DND-41 (cell line): Measurements from ENCODE around the gene PNN.
A peak's percentile ranks its signal among the peaks of the same experiment; 100 is the strongest.
"Not testable (repeated sequence)": the region's sequence is repeated elsewhere in the genome, so short reads cannot be mapped to it uniquely, and the experiment has no call there.

Source experiments
- ATAC-seq: fragments of 200-7000 bp; cut with Tn5 transposase; 3 replicates; pipeline ENCODE4 v1.9.1; 2021; ENCODE audit warnings: low read depth; ENCODE audit not compliant: insufficient read depth
- DNase-seq: peaks from one replicate; pipeline ENCODE4 v3.0.0-alpha.2; 2020
- H2AFZ ChIP-seq: 2 replicates; pipeline ENCODE4 v1.6.0; 2012; ENCODE audit warnings: low read depth, low read length
- H3K27ac ChIP-seq: 2 replicates; pipeline ENCODE4 v1.5.1; 2012; ENCODE audit warnings: low read length, inconsistent platforms
- H3K27me3 ChIP-seq: fragments of 200-600 bp; sonication (generic); 2 replicates; pipeline ENCODE4 v1.6.0; 2012; ENCODE audit warnings: low read length, mild to moderate bottlenecking, inconsistent platforms; ENCODE audit not compliant: insufficient read depth, poor library complexity
- H3K36me3 ChIP-seq: 2 replicates; pipeline ENCODE4 v1.5.1; 2012; ENCODE audit warnings: low read length, inconsistent platforms; ENCODE audit not compliant: insufficient read depth
- H3K4me1 ChIP-seq: 2 replicates; pipeline ENCODE4 v1.5.1; 2012; ENCODE audit warnings: mild to moderate bottlenecking, low read length; ENCODE audit not compliant: insufficient read depth
- H3K4me2 ChIP-seq: 2 replicates; pipeline ENCODE4 v1.6.0; 2012; ENCODE audit warnings: mild to moderate bottlenecking, moderate library complexity, low read length, inconsistent platforms; ENCODE audit not compliant: insufficient read depth
- H3K4me3 ChIP-seq, 2 experiments: fragments of 200-600 bp in 1 of 2; shearing (Covaris generic) in 1 of 2; 2 replicates each; pipeline ENCODE4 v1.5.1; 2012 to 2016; ENCODE audit warnings: inconsistent platforms in 2 of 2, low read length in 2 of 2, mild to moderate bottlenecking in 2 of 2, low read depth in 1 of 2, moderate library complexity in 1 of 2
- H3K79me2 ChIP-seq: 2 replicates; pipeline ENCODE4 v1.6.0; 2012; ENCODE audit warnings: low read length, inconsistent platforms; ENCODE audit not compliant: insufficient read depth
- H3K9ac ChIP-seq: 2 replicates; pipeline ENCODE4 v1.6.0; 2012; ENCODE audit warnings: low read depth, mild to moderate bottlenecking, inconsistent platforms, low read length, moderate library complexity
- H3K9me3 ChIP-seq: 2 replicates; pipeline ENCODE4 v1.5.1; 2012; ENCODE audit warnings: low read length, moderate library complexity, mild to moderate bottlenecking, inconsistent platforms; ENCODE audit not compliant: insufficient read depth, severe bottlenecking
- H4K20me1 ChIP-seq: 2 replicates; pipeline ENCODE4 v1.6.0; 2012; ENCODE audit warnings: low read length; ENCODE audit not compliant: insufficient read depth
- EZH2 ChIP-seq: IDR thresholded peaks from 3 replicates; pipeline ENCODE4 v1.6.1; 2012; ENCODE audit warnings: borderline replicate concordance, low read depth, mild to moderate bottlenecking, moderate library complexity, low read length, inconsistent platforms; ENCODE audit not compliant: severe bottlenecking
- TF ChIP-seq, protein P1 (sequence below): IDR thresholded peaks from 2 replicates; pipeline ENCODE4 v1.5.1; 2012; ENCODE audit warnings: borderline replicate concordance, low read length, moderate library complexity, mild to moderate bottlenecking; ENCODE audit not compliant: poor library complexity, severe bottlenecking; ENCODE audit errors: extremely low read depth

The PNN gene

DNA sequence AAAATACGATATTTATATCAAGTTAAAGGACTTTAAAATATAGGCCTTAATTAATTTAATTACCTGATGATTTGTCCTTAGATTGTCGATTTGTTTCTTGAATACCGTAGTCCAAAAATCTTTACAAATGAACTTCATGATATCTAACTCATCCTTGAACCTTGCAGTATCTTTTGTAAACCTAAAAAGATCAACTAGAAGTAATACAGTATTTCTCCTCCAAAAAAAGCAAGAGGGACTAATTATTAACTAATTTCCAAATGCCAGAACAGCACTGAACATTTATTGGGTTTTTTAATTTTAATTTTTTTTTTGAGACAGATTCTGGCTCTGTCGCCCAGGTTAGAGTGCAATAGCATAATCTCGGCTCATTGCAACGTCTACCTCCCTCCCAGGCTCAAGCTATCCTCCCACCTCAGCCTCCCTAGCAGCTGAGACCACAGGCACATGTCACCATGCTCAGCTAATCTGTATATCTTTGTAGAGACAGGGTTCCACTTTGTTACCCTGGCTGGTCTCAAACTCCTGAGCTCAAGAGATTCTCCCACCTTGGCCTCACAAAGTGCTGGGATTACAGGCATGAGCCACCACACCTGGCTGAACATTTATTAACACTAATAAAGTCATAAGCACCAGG lies 16.7 kb upstream of the PNN start:
- Histone ChIP-seq H2AFZ (no peak overlapping the region), H3K27me3 (no peaks in the 10 kb centered on the region), H3K27ac (no peak overlapping the region), H3K9ac (no peak overlapping the region), H3K4me2 (no peak overlapping the region), H3K9me3 (no peaks in the 10 kb centered on the region), H4K20me1 (no peaks in the 10 kb centered on the region), H3K4me1 (no peaks in the 10 kb centered on the region), H3K79me2 (peaks cover 10% of the 10 kb centered on the region; the same call in 1 of the 2 replicates), H3K4me3 (no peak overlapping the region), H3K36me3 (peaks cover 59% of the 10 kb centered on the region)
- no peak for DNase-seq
- no peak for ATAC-seq
- TF ChIP-seq, protein P1, sequence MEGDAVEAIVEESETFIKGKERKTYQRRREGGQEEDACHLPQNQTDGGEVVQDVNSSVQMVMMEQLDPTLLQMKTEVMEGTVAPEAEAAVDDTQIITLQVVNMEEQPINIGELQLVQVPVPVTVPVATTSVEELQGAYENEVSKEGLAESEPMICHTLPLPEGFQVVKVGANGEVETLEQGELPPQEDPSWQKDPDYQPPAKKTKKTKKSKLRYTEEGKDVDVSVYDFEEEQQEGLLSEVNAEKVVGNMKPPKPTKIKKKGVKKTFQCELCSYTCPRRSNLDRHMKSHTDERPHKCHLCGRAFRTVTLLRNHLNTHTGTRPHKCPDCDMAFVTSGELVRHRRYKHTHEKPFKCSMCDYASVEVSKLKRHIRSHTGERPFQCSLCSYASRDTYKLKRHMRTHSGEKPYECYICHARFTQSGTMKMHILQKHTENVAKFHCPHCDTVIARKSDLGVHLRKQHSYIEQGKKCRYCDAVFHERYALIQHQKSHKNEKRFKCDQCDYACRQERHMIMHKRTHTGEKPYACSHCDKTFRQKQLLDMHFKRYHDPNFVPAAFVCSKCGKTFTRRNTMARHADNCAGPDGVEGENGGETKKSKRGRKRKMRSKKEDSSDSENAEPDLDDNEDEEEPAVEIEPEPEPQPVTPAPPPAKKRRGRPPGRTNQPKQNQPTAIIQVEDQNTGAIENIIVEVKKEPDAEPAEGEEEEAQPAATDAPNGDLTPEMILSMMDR: no peak
- TF ChIP-seq EZH2: no peak

DNA sequence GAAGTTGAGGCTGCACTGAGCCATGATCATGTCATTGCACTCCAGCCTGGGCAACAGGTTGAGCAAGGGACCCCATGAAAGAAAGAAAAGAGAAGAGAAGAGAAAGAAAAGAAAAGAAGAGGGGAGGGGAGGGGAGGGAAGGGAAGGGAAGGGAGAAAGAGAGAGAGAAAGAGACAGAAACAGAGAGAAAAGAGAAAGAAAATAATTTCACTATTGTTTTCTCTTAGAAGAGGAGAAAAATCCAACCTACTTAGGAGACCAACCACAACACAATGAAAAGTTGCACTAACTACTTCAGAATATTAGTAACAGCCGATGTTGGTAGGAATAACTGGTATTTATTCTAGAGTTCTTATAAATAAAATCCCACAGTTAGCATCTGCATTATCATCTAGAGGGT lies 14.6 kb upstream of the PNN start:
- H2AFZ ChIP-seq: no peak overlapping the region
- H3K4me3 ChIP-seq: no peak overlapping the region
- H3K4me1 ChIP-seq: 0 out of 2 replicates have a peak, but pooled peaks cover 3% of the 10 kb centered on the region
- no peak for ATAC-seq
- peaks cover 53% of the 10 kb centered on the region for H3K36me3 ChIP-seq
- no peak for DNase-seq
- H3K27me3 ChIP-seq: no peaks in the 10 kb centered on the region
- H3K4me2 ChIP-seq: no peak overlapping the region
- TF ChIP-seq EZH2: no peak
- TF ChIP-seq, protein P1: no peak
- H3K9ac ChIP-seq: no peak overlapping the region
- no peaks in the 10 kb centered on the region for H3K9me3 ChIP-seq
- peaks cover 22% of the 10 kb centered on the region for H3K79me2 ChIP-seq
- H4K20me1 ChIP-seq: no peaks in the 10 kb centered on the region
- H3K27ac ChIP-seq: no peak overlapping the region

DNA sequence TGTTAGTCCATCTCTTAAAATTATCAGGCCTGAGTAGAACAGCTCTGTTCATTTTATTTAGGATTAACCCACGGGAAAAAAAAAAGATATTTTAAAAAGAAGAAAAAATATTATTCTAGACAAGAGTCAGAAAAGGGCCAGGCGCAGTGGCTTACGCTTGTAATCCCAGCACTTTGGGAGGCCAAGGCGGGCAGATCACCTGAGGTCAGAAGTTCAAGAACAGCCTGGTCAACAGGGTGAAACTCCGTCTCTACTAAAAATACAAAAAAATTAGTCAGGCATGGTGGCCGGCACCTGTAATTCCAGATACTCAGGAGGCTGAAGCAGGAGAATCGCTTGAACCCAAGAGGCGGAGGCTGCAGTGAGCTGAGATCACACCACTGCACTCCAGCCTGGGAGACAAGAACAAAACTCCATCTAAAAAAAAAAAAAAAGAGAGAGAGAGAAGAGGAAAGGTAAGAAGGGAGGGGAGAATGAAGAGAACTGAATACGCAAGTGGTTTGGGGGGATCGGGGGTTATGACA lies 7.2 kb upstream of the PNN start:
- Histone ChIP-seq H3K4me2 (peak overlapping the region; percentile 96), H3K4me1 (peaks cover 43% of the 10 kb centered on the region), H3K79me2 (peaks cover 55% of the 10 kb centered on the region), H3K9ac (peak overlapping the region; percentile 85; the same call in 1 of the 2 replicates)
- not testable (repeated sequence) for ATAC-seq, DNase-seq, H3K9me3 ChIP-seq, H3K27ac ChIP-seq, H3K27me3 ChIP-seq, H2AFZ ChIP-seq, H4K20me1 ChIP-seq, H3K36me3 ChIP-seq, H3K4me3 ChIP-seq

DNA sequence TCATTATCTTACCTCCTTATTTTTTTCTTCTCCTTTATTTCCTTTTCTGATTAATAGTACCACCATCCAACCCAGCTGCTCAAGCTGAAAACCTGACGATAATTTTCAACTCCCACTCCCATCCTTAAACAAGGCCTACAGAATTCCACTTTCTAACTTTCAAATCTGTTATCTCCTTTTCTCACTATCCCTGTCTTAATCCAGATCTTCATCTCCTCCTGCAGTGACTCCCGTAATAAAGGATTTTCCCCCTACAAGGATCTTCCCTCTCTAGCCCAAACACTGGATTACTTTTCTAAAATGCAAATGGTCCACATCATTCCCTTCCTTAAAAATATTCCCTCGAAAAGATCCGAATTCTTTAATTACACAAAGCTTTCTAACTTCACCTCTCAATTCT lies 6.5 kb upstream of the PNN start:
- H3K36me3 ChIP-seq: peaks cover 6% of the 10 kb centered on the region; the same call in 1 of the 2 replicates
- no peaks in the 10 kb centered on the region for H3K27me3 ChIP-seq
- DNase-seq (no peak), ATAC-seq (no peak)
- peaks cover 43% of the 10 kb centered on the region for H3K4me1 ChIP-seq
- H3K9me3 ChIP-seq: no peaks in the 10 kb centered on the region
- peaks cover 55% of the 10 kb centered on the region for H3K79me2 ChIP-seq
- peak overlapping the region; percentile 85 for H3K9ac ChIP-seq
- H3K4me2 ChIP-seq: peak overlapping the region; percentile 96
- no peaks in the 10 kb centered on the region for H4K20me1 ChIP-seq
- peak overlapping the region in 1 of 2 experiments; percentile 87; a peak in 2 of 4 replicates for H3K4me3 ChIP-seq
- TF ChIP-seq, protein P1: no peak
- no peak for TF ChIP-seq EZH2
- H3K27ac ChIP-seq: no peak overlapping the region
- H2AFZ ChIP-seq: no peak overlapping the region
